Neuronal stem cell (in vitro differentiated cells): Measurements from ENCODE around the gene CACNB4.

ENCODE experiments used
- DNase-seq: peaks from one replicate; pipeline ENCODE4 v3.0.0-alpha.2; 2013; ENCODE audit warnings: low spot score
- H2AFZ ChIP-seq: one replicate; pipeline ENCODE4 v1.6.1; 2013; ENCODE audit warnings: mild to moderate bottlenecking, low read length, inconsistent platforms
- H2AK5ac ChIP-seq: 2 replicates; pipeline ENCODE4 v1.6.1; 2013; ENCODE audit warnings: low read depth, mild to moderate bottlenecking, inconsistent platforms, low read length, moderate library complexity, mixed read lengths
- H2BK120ac ChIP-seq: 2 replicates; pipeline ENCODE4 v1.6.1; 2013; ENCODE audit warnings: low read depth, mild to moderate bottlenecking, inconsistent platforms, low read length, moderate library complexity, mixed read lengths
- H2BK12ac ChIP-seq: one replicate; pipeline ENCODE4 v1.6.1; 2013; ENCODE audit warnings: low read length, inconsistent platforms
- H2BK15ac ChIP-seq: 2 replicates; pipeline ENCODE4 v1.6.1; 2013; ENCODE audit warnings: mild to moderate bottlenecking, low read length, inconsistent platforms, mixed read lengths
- H2BK5ac ChIP-seq: one replicate; pipeline ENCODE4 v1.6.1; 2013; ENCODE audit warnings: inconsistent platforms, mild to moderate bottlenecking, low read length, moderate library complexity
- H3K14ac ChIP-seq: one replicate; pipeline ENCODE4 v1.6.1; 2013; ENCODE audit warnings: low read length, inconsistent platforms
- H3K18ac ChIP-seq: 2 replicates; pipeline ENCODE4 v1.6.1; 2013; ENCODE audit warnings: low read length, inconsistent platforms
- H3K23ac ChIP-seq: 2 replicates; pipeline ENCODE4 v1.6.1; 2013; ENCODE audit warnings: low read depth, mild to moderate bottlenecking, mixed read lengths, low read length, inconsistent platforms; ENCODE audit not compliant: poor library complexity
- H3K27ac ChIP-seq: replicated peaks from 3 replicates; pipeline ENCODE4 v1.5.1; 2013; ENCODE audit warnings: low read length, inconsistent platforms
- H3K27me3 ChIP-seq, 3 experiments: 2 replicates each; pipeline ENCODE4 v1.6.1; 2013; ENCODE audit warnings: low read length in 3 of 3, mild to moderate bottlenecking in 2 of 3, inconsistent platforms in 1 of 3, low read depth in 1 of 3, mixed read lengths in 1 of 3, moderate library complexity in 1 of 3; ENCODE audit not compliant: control insufficient read depth in 3 of 3, insufficient read depth in 3 of 3
- H3K36me3 ChIP-seq, 2 donors: replicated peaks in 1 of 2; 2 replicates each; pipeline ENCODE4 v1.6.1; 2013; ENCODE audit warnings: low read length in 2 of 2; ENCODE audit not compliant: control insufficient read depth in 2 of 2, insufficient read depth in 2 of 2
- H3K4ac ChIP-seq: 2 replicates; pipeline ENCODE4 v1.6.1; 2013; ENCODE audit warnings: inconsistent platforms, mild to moderate bottlenecking, low read length, moderate library complexity
- H3K4me1 ChIP-seq, 2 donors: 1 replicate in 1 of 2; 2 replicates in 1 of 2; pipeline ENCODE4 v1.6.1; 2013; ENCODE audit warnings: low read length in 2 of 2, low read depth in 1 of 2; ENCODE audit not compliant: control insufficient read depth in 2 of 2, insufficient read depth in 1 of 2
- H3K4me2 ChIP-seq: one replicate; pipeline ENCODE4 v1.6.1; 2013; ENCODE audit warnings: mild to moderate bottlenecking, low read length, inconsistent platforms; ENCODE audit not compliant: insufficient read depth, poor library complexity, severe bottlenecking
- H3K4me3 ChIP-seq, 2 donors: 2 replicates each; pipeline ENCODE4 v1.5.1; 2013; ENCODE audit warnings: low read length in 2 of 2, mild to moderate bottlenecking in 2 of 2, inconsistent platforms in 1 of 2, moderate library complexity in 1 of 2
- H3K79me1 ChIP-seq: one replicate; pipeline ENCODE4 v1.6.1; 2013; ENCODE audit warnings: low read depth, mild to moderate bottlenecking, inconsistent platforms, low read length, moderate library complexity
- H3K9ac ChIP-seq: one replicate; pipeline ENCODE4 v1.6.1; 2013; ENCODE audit warnings: mild to moderate bottlenecking, low read depth, low read length, inconsistent platforms; ENCODE audit not compliant: poor library complexity
- H3K9me3 ChIP-seq, 2 donors: replicated peaks in 1 of 2; 2 replicates each; pipeline versions ENCODE3 to v1.6.1; 2013; ENCODE audit warnings: low read length in 2 of 2, mild to moderate bottlenecking in 2 of 2, inconsistent platforms in 1 of 2, low read depth in 1 of 2, mixed read lengths in 1 of 2, moderate library complexity in 1 of 2; ENCODE audit not compliant: control insufficient read depth in 2 of 2, insufficient read depth in 1 of 2
- H4K8ac ChIP-seq: one replicate; pipeline ENCODE4 v1.6.1; 2013; ENCODE audit warnings: low read depth, mild to moderate bottlenecking, inconsistent platforms, low read length, moderate library complexity
- H4K91ac ChIP-seq: one replicate; pipeline ENCODE4 v1.6.1; 2013; ENCODE audit warnings: low read length, low read depth, mild to moderate bottlenecking, inconsistent platforms; ENCODE audit not compliant: poor library complexity
- WGBS, 2 donors: extraction: QIAGEN DNeasy Blood & Tissue Kit; methylation state at CpG; one replicate each; pipeline ENCODE4 v1.1.7; 2013; ENCODE audit warnings: missing lambda C conversion rate in 2 of 2, mixed read lengths in 1 of 2; ENCODE audit not compliant: insufficient read length in 2 of 2, insufficient replicate concordance in 1 of 2; ENCODE audit errors: extremely low coverage in 2 of 2; 5-methylcytosine and 5-hydroxymethylcytosine counted together

CACNB4 gene

DNA sequence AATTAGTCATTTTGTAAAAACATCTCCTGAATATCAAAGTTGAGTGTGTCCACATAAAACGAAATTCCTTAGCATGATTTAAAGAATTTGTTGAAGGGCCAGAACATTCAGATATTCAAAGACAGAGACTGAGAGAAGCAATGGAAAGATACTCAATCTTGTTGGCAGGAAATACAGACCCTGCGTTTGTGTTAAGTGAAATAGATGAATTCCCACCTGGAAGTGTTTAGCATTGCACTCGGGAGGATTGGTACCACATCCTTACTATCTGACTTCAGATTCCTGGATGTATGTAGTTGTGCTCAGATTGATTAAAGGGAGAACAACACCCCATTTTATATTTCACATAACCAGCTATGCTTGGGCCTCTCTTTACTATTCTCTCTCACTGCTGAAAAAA, 260.9 kb downstream of the CACNB4 start:
- no CpG with 5 or more reads among the region's 3 CpGs for WGBS, 2 donors
- peaks cover 0 to 16% of the 10 kb centered on the region in 2 donors for H3K36me3 ChIP-seq

DNA sequence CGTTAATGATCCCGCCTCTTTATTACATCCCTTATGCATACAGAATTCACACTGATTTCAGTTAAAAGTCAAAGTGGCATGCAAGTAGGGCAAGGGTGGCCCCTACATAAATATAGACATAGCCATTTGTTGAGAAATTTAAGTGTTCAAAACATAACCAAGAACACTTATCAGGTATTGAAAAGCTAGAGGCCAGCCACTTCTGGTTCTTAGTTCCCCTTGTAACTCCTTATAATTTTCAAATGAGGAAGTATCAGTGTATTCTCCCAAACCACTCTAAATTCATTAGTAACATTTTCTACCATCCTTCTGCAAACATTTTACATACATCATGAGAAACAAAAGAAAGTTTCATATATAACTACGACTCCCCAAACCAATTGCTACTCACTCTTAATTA, 264.9 kb downstream of the CACNB4 start:
- no peak overlapping the region for H3K4me2 ChIP-seq
- no peak overlapping the region for H2BK5ac ChIP-seq
- H2AK5ac ChIP-seq: no peak overlapping the region
- H3K9ac ChIP-seq: no peak overlapping the region
- H3K36me3 ChIP-seq: peaks cover 0 to 3% of the 10 kb centered on the region in 2 donors
- no peak overlapping the region for H3K4ac ChIP-seq
- H3K79me1 ChIP-seq: no peaks in the 10 kb centered on the region
- no peak overlapping the region for H2BK120ac ChIP-seq
- H2BK12ac ChIP-seq: no peak overlapping the region
- DNase-seq: no peak
- H3K18ac ChIP-seq: no peak overlapping the region
- no peaks in the 10 kb centered on the region for H3K9me3 ChIP-seq
- H3K14ac ChIP-seq: no peak overlapping the region
- no peak overlapping the region for H2AFZ ChIP-seq
- H4K8ac ChIP-seq: no peak overlapping the region
- no peak overlapping the region for H3K23ac ChIP-seq
- WGBS, 2 donors: no CpG with 5 or more reads among the region's 3 CpGs
- H4K91ac ChIP-seq: no peak overlapping the region
- no peaks in the 10 kb centered on the region for H3K4me1 ChIP-seq
- H3K27ac ChIP-seq: no peak overlapping the region
- no peak overlapping the region for H2BK15ac ChIP-seq
- H3K4me3 ChIP-seq: no peak overlapping the region
- no peaks in the 10 kb centered on the region for H3K27me3 ChIP-seq

More for the DNA sequence above, 260.9 kb downstream of the CACNB4 start:
- no peak overlapping the region for H2AFZ ChIP-seq
- H4K8ac ChIP-seq: no peak overlapping the region
- no peak overlapping the region for H2BK12ac ChIP-seq
- no peaks in the 10 kb centered on the region for H3K79me1 ChIP-seq
- H2BK120ac ChIP-seq: no peak overlapping the region
- no peaks in the 10 kb centered on the region for H3K9me3 ChIP-seq
- H3K18ac ChIP-seq: no peak overlapping the region
- H3K14ac ChIP-seq: no peak overlapping the region
- H3K4ac ChIP-seq: no peak overlapping the region
- H3K9ac ChIP-seq: no peak overlapping the region
- no peak overlapping the region for H4K91ac ChIP-seq
- no peak for DNase-seq
- H3K27me3 ChIP-seq: no peaks in the 10 kb centered on the region
- peaks cover 0 to under 1% of the 10 kb centered on the region in 2 donors for H3K4me1 ChIP-seq
- no peak overlapping the region for H3K4me2 ChIP-seq
- H2BK15ac ChIP-seq: no peak overlapping the region
- no peak overlapping the region for H3K27ac ChIP-seq
- no peak overlapping the region for H3K4me3 ChIP-seq
- no peak overlapping the region for H3K23ac ChIP-seq
- H2AK5ac ChIP-seq: no peak overlapping the region
- no peak overlapping the region for H2BK5ac ChIP-seq

DNA sequence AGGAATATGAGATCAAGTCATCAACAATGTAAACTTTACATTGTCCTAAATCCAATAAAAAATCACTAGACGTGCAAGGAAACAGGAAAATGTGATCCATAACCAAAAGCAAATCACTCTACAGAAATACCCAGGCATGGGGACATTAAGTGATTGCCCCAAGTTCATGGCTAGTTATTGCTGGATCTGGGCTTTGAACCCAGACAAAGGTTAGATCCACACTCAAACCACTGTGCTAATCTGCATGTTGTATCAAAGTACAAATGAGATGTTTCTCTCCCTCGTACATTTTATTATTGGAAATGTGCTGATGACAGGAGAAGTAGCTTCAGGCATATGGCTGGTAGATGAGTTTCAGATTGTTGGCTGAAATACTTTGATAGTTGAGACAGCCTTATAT, 267.9 kb downstream of the CACNB4 start:
- H3K79me1 ChIP-seq: peaks cover 3% of the 10 kb centered on the region
- no peak overlapping the region for H2BK5ac ChIP-seq
- no peak overlapping the region for H2AFZ ChIP-seq
- no CpG with 5 or more reads among the region's 2 CpGs for WGBS, 2 donors
- no peak overlapping the region for H4K8ac ChIP-seq
- H3K4me2 ChIP-seq: no peak overlapping the region
- no peaks in the 10 kb centered on the region for H3K9me3 ChIP-seq
- peaks cover 4 to 5% of the 10 kb centered on the region in 2 donors for H3K4me1 ChIP-seq
- no peak overlapping the region for H3K4me3 ChIP-seq
- DNase-seq: no peak
- no peak overlapping the region for H3K27ac ChIP-seq
- no peaks in the 10 kb centered on the region for H3K36me3 ChIP-seq
- no peaks in the 10 kb centered on the region for H3K27me3 ChIP-seq
- no peak overlapping the region for H3K23ac ChIP-seq
- no peak overlapping the region for H3K9ac ChIP-seq
- H3K4ac ChIP-seq: no peak overlapping the region
- no peak overlapping the region for H2AK5ac ChIP-seq
- H2BK120ac ChIP-seq: no peak overlapping the region
- H2BK15ac ChIP-seq: no peak overlapping the region
- no peak overlapping the region for H2BK12ac ChIP-seq
- H4K91ac ChIP-seq: no peak overlapping the region
- no peak overlapping the region for H3K18ac ChIP-seq
- no peak overlapping the region for H3K14ac ChIP-seq

DNA sequence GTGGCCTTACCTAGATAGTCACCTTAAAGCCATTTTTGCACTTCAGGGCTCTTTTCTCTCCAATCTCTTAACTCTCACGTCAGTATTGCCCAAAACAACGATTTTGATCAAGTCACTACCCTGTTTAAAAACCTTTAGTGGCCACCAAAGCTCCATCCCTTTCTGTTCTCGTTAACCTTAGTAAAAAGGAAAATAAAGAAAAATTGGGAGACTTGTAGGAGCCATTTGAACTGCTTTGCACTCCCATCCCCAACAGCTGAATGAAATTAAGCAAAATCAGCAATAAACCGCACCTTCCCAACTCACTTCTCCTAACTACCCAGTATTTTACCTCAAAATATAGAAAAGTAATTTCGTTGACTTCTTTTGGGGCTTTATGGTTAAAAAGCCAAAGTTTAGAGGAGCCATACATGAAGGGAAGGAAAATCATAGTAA, 269.9 kb downstream of the CACNB4 start:
- H3K27ac ChIP-seq: no peak overlapping the region
- WGBS, 2 donors: no CpG with 5 or more reads among the region's 5 CpGs

More for the DNA sequence above, 269.9 kb downstream of the CACNB4 start:
- Histone ChIP-seq H3K4me1 (peaks cover 4 to 9% of the 10 kb centered on the region in 2 donors), H3K4ac (no peak overlapping the region), H3K23ac (no peak overlapping the region), H2BK120ac (no peak overlapping the region), H2BK5ac (no peak overlapping the region), H3K36me3 (peaks cover 0 to 9% of the 10 kb centered on the region in 2 donors), H2AFZ (peak overlapping the region; percentile 84), H3K14ac (no peak overlapping the region), H4K8ac (no peak overlapping the region), H3K9ac (no peak overlapping the region), H3K9me3 (no peaks in the 10 kb centered on the region), H2BK12ac (no peak overlapping the region), H3K27me3 (no peaks in the 10 kb centered on the region), H3K4me3 (peak overlapping the region in 1 of 2 donors; percentile 92), H2AK5ac (no peak overlapping the region), H3K4me2 (peak overlapping the region; percentile 51), H3K79me1 (peaks cover 3% of the 10 kb centered on the region), H4K91ac (no peak overlapping the region), H3K18ac (no peak overlapping the region), H2BK15ac (no peak overlapping the region)
- no peak for DNase-seq
